ENCODE results near the gene TMEM109.

Gene TMEM109

DNA sequence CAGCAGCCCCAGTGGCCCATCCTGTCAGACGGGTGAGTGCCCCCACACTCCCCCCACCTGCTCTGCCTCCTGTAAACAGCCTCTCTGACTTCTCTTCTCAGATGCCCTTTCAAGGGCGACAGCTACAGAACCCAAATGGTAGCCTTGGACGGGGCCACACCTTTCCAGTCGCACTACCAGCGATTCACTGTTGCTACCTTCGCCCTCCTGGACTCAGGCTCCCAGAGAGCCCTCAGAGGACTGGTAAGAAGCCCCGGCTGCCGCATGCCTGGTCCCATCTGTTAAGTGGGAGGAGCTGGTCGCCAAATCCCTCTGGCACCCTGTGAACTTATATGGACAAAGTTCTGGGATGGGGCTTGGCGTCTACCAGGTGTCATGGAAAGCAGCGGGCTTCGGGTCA is 40.4 kb upstream of the TMEM109 start:
- Mint-ChIP-seq H3K4me3 (no peak overlapping the region), H3K9me3 (no peaks in the 10 kb centered on the region), H3K27me3 (no peaks in the 10 kb centered on the region), H3K36me3 (ENCODE audit: low read depth) (peaks cover 6% of the 10 kb centered on the region), H3K27ac (no peak overlapping the region), H3K4me1 (ENCODE audit: low read depth) (peaks cover 33% of the 10 kb centered on the region)

DNA sequence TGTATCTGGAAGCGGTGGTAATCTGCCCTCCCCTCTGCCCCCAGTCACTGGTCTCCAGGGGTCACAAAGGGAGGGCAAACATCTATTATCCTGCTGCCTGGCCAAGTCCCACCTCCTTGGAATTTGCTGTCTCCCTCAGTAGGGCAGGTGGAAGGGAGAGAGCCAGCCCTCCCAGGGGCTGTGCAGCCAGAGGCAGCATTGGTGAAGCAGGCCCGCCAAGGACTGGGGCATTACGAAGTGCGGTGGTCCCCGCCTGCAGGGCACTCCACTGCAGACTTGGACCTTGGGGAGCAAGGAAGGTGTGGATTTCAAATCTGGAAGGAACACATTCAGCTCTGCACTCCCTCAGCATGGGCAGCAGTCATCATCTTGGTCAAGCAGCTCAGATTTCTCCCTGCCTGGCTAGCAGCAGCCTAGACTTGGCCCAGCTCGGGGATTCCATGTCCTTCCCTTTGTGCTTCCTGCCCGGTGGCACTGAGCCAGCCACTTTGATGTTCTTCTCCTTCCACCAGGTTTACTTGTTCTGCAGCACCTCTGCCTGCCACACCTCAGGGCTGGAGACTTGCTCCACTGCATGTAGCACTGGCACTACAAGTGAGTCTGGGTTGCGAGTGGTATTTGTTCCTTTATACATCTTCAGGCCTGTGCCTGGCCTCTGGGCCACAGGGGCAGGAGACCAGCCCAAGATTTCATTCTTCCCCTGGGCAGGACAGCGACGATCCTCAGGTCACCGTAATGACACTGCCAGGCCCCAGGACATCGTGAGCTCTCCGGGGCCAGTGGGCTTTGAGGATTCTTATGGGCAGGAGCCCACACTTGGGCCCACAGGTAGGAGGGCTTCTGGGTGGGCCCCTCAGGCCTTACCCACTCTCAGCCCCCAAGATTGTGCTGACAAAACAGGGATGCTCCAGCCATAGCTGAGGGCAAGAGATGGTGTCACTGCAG is 39.3 kb upstream of the TMEM109 start:
- H3K9me3 Mint-ChIP-seq = no peaks in the 10 kb centered on the region
- no peak overlapping the region for H3K4me3 Mint-ChIP-seq
- no peaks in the 10 kb centered on the region for H3K27me3 Mint-ChIP-seq
- peaks cover 30% of the 10 kb centered on the region for H3K4me1 Mint-ChIP-seq (ENCODE audit: low read depth)
- peaks cover 11% of the 10 kb centered on the region for H3K36me3 Mint-ChIP-seq (ENCODE audit: low read depth)
- H3K27ac Mint-ChIP-seq = no peak overlapping the region

DNA sequence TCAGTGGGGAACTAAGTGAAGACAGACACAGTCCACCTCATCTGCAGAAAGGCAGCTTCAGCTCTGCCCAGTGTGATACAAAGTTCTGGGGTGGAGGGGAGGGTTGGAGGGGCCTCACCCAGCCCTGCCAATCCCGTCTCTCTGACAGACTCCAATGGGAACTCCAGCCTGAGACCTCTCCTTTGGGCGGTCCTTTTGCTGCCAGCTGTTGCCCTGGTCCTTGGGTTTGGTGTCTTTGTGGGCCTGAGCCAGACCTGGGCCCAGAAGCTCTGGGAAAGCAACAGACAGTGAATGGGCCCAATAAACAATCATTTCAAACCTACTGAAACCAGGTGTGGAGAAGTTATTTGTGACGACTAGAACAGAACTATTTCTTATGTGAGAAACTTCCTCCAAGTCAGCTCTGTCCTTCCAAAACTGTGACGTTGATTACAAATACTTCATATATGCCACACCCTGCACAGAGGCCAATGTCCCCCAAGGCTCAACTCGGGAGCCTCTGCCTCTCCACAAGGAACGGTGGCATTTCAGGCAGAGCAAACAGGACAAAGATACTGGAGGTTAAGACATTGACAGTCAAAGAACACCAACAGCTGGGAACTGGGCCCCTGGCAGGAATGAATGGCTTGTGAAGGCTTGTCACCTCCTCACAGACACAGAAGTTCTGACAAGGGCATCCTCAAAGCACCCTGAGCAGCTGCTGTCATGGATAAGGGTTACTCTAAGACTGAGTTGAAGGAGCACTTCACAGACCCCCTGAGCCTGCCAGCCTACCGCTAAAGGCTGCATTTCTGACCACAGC is 38.4 kb upstream of the TMEM109 start:
- H3K27ac Mint-ChIP-seq = no peak overlapping the region
- H3K9me3 Mint-ChIP-seq = no peaks in the 10 kb centered on the region
- peaks cover 30% of the 10 kb centered on the region for H3K4me1 Mint-ChIP-seq (ENCODE audit: low read depth)
- no peak overlapping the region for H3K4me3 Mint-ChIP-seq
- no peaks in the 10 kb centered on the region for H3K27me3 Mint-ChIP-seq
- H3K36me3 Mint-ChIP-seq (ENCODE audit: low read depth) = peaks cover 12% of the 10 kb centered on the region

DNA sequence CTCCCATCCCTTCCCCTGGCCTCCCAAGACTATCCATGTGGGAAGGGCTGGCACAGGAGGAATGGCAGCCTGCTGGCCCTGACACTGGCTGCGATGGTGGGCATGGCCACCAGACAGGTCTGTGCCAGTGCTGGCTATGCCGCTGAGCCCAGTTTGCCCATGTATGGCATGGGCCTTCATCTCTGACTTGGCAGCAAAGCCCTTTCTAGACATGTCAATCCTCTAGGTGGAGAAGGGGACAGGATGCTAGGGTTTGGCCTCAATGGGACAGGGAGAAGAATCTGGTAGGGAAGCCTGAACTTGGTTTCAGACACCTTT is 37.8 kb upstream of the TMEM109 start:
- Mint-ChIP-seq H3K27me3 (no peaks in the 10 kb centered on the region), H3K9me3 (no peaks in the 10 kb centered on the region), H3K4me3 (no peak overlapping the region), H3K27ac (no peak overlapping the region), H3K36me3 (ENCODE audit: low read depth) (peaks cover 17% of the 10 kb centered on the region), H3K4me1 (ENCODE audit: low read depth) (peaks cover 26% of the 10 kb centered on the region)

DNA sequence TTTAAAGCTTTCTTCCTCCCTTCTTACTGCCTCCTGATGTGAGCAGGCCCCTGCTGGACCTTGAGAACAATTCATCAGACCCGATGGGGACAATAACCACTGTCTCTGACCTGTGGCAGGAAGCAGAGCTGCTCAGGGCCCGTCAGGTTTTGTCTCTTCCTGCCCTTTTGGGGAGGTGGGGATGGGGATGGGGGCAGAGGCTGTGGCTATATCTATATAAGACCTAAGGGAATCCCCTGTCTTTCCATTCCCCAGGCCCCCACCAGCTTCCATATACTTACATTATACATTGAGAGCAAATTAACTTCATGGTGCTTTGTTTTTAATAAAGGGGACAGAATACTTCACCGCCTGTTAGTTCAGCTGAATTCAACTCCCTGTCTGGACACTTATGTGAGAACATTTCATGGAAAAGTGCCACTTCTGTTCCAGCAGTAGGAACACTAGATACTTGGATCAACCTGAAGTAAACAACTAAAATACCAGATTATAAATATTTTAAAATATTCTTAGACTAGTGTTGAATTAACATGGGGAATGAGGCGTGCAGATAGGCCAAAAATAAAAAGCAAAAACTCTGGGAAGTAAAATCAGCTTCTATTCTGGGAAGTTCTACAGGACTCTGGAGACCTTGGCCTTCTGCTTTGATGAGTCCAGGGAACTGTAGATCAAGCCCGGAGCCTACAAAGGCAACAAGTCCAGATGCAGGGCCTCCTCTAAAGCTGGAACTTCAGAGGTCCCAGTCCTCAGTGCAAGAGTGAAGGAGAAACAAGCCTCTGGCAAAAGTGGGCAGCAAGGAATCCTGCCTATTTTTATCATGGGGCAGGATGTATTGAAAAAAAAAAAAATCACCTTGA is 35.5 kb upstream of the TMEM109 start:
- H3K4me1 Mint-ChIP-seq (ENCODE audit: low read depth) = peaks cover 9% of the 10 kb centered on the region

DNA sequence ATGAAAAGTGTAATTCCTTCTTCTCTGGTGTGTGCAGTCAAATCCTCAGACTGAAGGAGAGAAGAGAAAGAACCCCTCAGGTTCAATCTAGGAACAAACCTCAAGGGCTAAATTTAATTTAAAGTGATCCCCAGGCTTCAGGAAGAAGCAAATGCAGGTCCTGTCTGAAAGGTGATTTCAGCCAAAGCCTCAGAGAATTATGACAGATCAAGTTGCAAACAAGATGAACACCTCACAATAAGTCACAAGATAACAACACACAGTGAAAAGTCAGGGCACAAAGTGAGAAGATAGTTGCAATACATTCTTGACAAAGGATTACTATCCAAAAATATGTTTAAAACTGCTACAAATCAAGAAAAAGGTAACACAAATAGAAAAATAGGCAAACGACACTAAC is 34.9 kb upstream of the TMEM109 start:
- Mint-ChIP-seq H3K36me3 (ENCODE audit: low read depth) (peaks cover 42% of the 10 kb centered on the region), H3K4me3 (no peak overlapping the region), H3K4me1 (ENCODE audit: low read depth) (peaks cover 2% of the 10 kb centered on the region), H3K27me3 (no peaks in the 10 kb centered on the region), H3K27ac (no peak overlapping the region), H3K9me3 (no peaks in the 10 kb centered on the region)

More for the DNA sequence above, 35.5 kb upstream of the TMEM109 start:
- H3K9me3 Mint-ChIP-seq = no peaks in the 10 kb centered on the region
- peaks cover 36% of the 10 kb centered on the region for H3K36me3 Mint-ChIP-seq (ENCODE audit: low read depth)
- H3K27ac Mint-ChIP-seq = no peak overlapping the region
- no peaks in the 10 kb centered on the region for H3K27me3 Mint-ChIP-seq
- H3K4me3 Mint-ChIP-seq = no peak overlapping the region

DNA sequence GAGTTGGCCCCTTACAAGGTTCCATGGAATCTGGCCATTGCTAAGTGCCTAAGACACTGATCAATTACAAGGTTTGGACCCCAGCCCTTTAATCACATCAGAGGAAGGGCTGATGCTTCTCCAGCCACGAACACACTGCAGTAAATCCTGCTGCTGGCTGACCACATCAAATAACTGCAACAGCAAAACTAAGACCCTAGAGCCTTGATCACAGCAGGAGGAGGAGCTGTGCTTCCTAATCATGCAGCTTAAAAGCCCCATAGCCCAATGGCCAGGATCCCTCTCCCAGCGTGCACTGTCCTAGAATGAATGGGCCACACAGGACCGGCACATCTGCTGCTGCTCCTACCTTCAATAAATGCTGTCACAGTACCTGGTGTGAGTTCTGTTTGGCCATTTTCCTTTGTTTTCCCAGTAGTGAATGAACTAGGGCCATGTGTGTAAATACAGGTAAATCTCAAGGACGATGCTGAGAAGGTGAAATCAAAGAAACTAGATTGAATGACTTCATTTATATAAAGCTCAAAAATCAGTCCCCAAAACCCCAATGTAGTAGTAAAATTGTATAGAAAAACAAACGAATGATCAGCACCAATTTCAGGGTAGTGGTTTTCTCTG is 33.9 kb upstream of the TMEM109 start:
- H3K27ac Mint-ChIP-seq = no peak overlapping the region
- no peaks in the 10 kb centered on the region for H3K27me3 Mint-ChIP-seq
- H3K36me3 Mint-ChIP-seq (ENCODE audit: low read depth) = peaks cover 46% of the 10 kb centered on the region
- H3K9me3 Mint-ChIP-seq = no peaks in the 10 kb centered on the region
- no peak overlapping the region for H3K4me3 Mint-ChIP-seq
- H3K4me1 Mint-ChIP-seq (ENCODE audit: low read depth) = no peaks in the 10 kb centered on the region

DNA sequence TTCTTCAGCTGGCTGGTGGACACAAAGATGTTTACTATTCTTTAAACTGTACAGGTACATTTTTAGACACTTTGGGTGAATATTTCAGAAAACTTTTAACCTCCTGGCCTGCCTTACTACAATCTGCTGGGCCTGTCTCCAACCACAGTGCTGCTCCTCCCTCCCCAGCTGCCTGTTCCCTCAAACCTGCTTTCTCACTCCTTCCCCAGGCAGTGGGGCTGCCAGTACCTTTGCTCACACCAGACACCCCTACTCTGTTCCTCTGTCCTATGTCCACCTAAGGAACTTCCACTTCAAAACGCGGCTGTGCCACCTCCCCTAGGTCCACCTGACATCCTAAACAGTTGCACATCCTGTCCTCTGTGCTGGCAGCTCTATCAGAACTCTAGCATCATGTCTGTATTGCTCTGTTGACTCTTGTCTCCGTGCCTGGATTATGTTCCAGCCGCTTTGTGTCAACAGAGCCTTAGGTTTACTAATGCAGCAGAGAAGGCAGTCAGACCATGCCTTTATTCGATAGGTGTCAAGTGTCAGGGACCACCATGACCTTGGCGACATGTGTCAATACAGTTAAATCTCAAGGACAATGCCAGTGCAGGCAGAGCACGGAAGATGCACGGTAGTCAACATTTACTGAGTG is 33.2 kb upstream of the TMEM109 start:
- H3K36me3 Mint-ChIP-seq (ENCODE audit: low read depth) = peaks cover 50% of the 10 kb centered on the region
- H3K4me1 Mint-ChIP-seq (ENCODE audit: low read depth) = no peaks in the 10 kb centered on the region
- H3K27ac Mint-ChIP-seq = no peak overlapping the region
- no peaks in the 10 kb centered on the region for H3K9me3 Mint-ChIP-seq
- H3K27me3 Mint-ChIP-seq = no peaks in the 10 kb centered on the region
- no peak overlapping the region for H3K4me3 Mint-ChIP-seq

DNA sequence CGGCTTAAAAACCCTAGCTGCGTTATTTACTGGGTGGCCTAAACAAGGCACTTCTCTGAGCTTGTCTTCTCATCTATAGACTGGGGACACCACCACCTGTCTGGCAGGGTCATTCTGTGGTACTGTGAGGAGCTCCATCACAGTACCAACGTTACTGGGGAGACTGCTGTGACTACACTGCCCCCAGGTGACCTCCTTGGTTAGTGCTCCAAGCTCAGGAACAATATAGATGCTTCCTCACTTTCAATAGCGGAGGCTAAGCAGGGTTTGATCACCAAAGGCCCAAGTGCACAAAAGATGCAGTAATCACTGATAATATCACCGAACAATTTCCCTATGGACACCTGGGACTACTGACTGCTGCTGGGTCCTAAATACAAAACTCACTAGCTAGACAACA is 26.4 kb upstream of the TMEM109 start:
- H3K9me3 Mint-ChIP-seq = no peaks in the 10 kb centered on the region
- H3K27me3 Mint-ChIP-seq = no peaks in the 10 kb centered on the region
- no peaks in the 10 kb centered on the region for H3K4me1 Mint-ChIP-seq (ENCODE audit: low read depth)
- H3K36me3 Mint-ChIP-seq (ENCODE audit: low read depth) = peaks cover 61% of the 10 kb centered on the region
- no peak overlapping the region for H3K4me3 Mint-ChIP-seq
- no peak overlapping the region for H3K27ac Mint-ChIP-seq

DNA sequence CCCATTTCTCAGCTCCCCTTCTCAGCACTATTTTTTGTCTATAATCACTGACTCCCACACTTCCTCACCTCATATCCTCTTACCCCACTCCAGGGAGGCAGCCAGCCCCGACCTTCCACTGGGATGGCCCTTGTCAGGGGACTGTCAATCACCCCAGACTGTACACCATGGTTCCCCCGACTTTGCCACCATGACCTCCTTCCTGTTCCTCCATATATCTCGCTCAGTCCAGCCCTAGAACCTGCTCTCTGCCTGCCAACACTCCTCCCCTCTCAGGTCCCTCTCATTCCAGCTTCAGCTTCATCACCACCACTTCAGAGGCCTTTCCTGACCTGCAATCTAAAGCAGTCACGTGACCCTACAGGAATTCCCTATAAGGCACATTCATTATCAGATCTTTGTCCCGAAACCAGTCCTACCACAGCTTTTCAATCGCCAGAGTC is 24.1 kb upstream of the TMEM109 start:
- H3K9me3 Mint-ChIP-seq = no peaks in the 10 kb centered on the region
- H3K27ac Mint-ChIP-seq = no peak overlapping the region

DNA sequence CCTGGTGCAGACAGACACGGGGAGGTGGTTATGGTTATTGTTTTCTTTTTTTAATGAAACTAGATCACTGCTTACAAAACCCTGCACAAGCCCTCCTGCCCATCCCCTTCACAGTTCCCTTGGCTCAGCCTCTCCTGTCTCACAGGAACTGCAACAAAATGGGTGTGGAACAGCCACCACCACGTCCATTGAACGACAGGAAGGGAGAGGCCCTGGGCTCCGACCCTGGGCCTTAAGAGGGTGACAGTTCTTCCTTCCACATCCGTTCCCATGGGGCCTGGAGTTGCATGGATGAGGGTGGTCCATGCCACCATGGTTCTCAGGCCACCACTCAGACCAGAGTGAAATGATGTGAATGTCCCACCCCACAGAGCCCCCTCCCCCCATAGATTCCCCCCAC is 23.3 kb upstream of the TMEM109 start:
- Mint-ChIP-seq H3K9me3 (no peaks in the 10 kb centered on the region), H3K27ac (no peak overlapping the region), H3K4me1 (ENCODE audit: low read depth) (no peaks in the 10 kb centered on the region), H3K27me3 (no peaks in the 10 kb centered on the region), H3K36me3 (ENCODE audit: low read depth) (peaks cover 61% of the 10 kb centered on the region), H3K4me3 (no peak overlapping the region)

More for the DNA sequence above, 24.1 kb upstream of the TMEM109 start:
- H3K36me3 Mint-ChIP-seq (ENCODE audit: low read depth) = peaks cover 60% of the 10 kb centered on the region
- no peak overlapping the region for H3K4me3 Mint-ChIP-seq
- H3K4me1 Mint-ChIP-seq (ENCODE audit: low read depth) = no peaks in the 10 kb centered on the region
- H3K27me3 Mint-ChIP-seq = no peaks in the 10 kb centered on the region

DNA sequence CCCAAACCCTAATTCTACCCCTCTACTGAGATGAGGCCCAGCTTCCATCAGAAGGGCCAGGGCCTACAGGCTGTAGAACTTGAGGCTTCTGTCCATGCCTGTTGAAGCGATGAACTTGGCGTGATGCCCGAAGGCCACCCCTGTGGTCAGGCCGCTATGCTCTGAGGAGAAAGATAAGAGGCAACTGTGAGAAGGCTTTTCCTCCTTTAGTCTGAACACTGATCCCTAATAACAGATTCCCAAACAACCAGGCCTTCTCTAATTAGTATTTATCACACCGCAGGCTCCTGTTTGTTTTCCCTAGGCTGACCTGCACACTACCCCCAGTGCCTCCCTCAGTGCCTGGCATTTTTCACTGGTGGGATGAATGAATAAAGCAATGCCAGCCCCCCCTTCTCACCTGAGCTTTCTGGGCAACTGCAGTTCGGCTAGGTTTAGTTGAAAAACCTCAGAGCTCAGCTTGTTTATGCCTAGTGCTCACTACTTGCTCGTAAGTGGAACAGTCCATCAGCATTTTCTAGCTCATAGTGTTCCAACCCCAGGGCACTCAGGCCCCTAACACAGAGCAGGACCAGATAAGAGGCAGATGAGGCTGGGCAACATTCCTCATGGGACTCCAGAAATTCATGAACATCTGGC is 22.7 kb upstream of the TMEM109 start:
- peaks cover 64% of the 10 kb centered on the region for H3K36me3 Mint-ChIP-seq (ENCODE audit: low read depth)
- H3K4me1 Mint-ChIP-seq (ENCODE audit: low read depth) = no peaks in the 10 kb centered on the region
- no peaks in the 10 kb centered on the region for H3K27me3 Mint-ChIP-seq
- H3K27ac Mint-ChIP-seq = no peak overlapping the region
- no peaks in the 10 kb centered on the region for H3K9me3 Mint-ChIP-seq
- H3K4me3 Mint-ChIP-seq = no peak overlapping the region

DNA sequence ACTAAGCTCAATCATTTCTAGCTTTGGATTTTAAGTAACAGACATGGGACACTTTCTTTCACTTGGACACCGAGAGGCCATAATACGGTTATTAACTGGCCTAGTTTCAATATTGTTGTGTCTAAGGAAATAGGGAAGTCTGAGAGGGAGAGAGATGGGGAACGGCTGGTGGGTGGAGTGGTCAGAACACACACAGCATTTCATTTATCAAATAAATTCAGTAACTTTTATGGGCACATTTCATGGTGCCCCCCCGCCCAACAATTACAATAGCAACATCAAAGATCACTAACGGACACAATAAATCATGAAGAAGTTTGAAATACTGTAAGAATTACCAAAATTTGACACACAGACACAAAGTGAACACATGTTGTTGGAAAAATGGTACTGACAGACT is 18.3 kb upstream of the TMEM109 start:
- Mint-ChIP-seq H3K36me3 (ENCODE audit: low read depth) (peaks cover 82% of the 10 kb centered on the region), H3K9me3 (no peaks in the 10 kb centered on the region), H3K27me3 (no peaks in the 10 kb centered on the region), H3K4me1 (ENCODE audit: low read depth) (no peaks in the 10 kb centered on the region), H3K27ac (no peak overlapping the region), H3K4me3 (no peak overlapping the region)

DNA sequence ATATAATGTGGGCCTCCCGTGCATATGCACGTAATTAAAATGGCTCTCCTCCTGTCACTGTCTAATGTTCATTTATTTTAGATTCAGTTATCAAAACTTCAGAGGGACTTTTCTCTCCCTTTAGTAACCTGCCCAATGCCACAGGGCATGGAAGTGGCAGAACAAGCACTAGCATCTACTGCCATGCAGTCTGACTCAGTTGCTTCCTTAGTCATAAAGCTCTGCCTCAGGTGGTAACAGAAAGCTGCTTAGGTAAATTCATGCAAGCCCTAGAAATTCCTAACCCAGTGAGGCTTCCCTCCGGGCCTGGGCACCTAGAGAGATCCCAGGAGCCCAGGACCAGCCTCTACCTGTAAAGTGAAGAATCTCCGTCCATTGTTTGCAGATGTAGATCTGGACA is 16.5 kb upstream of the TMEM109 start:
- H3K9me3 Mint-ChIP-seq = no peaks in the 10 kb centered on the region
- H3K36me3 Mint-ChIP-seq (ENCODE audit: low read depth) = peaks cover 88% of the 10 kb centered on the region
- no peak overlapping the region for H3K27ac Mint-ChIP-seq
- no peaks in the 10 kb centered on the region for H3K27me3 Mint-ChIP-seq
- no peak overlapping the region for H3K4me3 Mint-ChIP-seq
- no peaks in the 10 kb centered on the region for H3K4me1 Mint-ChIP-seq (ENCODE audit: low read depth)

All from stimulated activated naive CD8-positive, alpha-beta T cell treated with anti-CD3 and anti-CD28 coated beads, Interleukin-15, Interleukin-2, amounts not matched to agents 100 ng/mL and 50 ng/mL, for 24 hours (primary cell).